Hepatocyte (in vitro differentiated cells): ENCODE results near the gene CDK14.

Experiments
- CTCF ChIP-seq: fragments of 200-600 bp; sonication (generic); IDR thresholded peaks from 2 replicates; pipeline ENCODE4 v1.5.1; 2016; ENCODE audit warnings: antibody characterized with exemption, mild to moderate bottlenecking; ENCODE audit not compliant: poor library complexity
- EZH2phosphoT487 ChIP-seq: fragments of 200-600 bp; sonication (generic); IDR thresholded peaks from one replicate; pipeline ENCODE4 v1.6.1; 2018; ENCODE audit warnings: antibody characterized with exemption, mild to moderate bottlenecking, low read depth, moderate library complexity; ENCODE audit not compliant: unreplicated experiment, severe bottlenecking

- peak; percentile 48 for TF ChIP-seq CTCF
- no peak for TF ChIP-seq EZH2phosphoT487
These were observed 33.3 kb downstream of the CDK14 start for GRCh38 chr7:90629297-90629918.
